Fibroblast of lung (primary cell): ENCODE data around the gene ANKS1B.

Source experiments
- CTCF ChIP-seq, 2 donors: IDR thresholded peaks in 1 of 2; conservative IDR thresholded peaks in 1 of 2; 1 replicate in 1 of 2; 2 replicates in 1 of 2; pipeline ENCODE4 v1.5.1; 2011 to 2012; ENCODE audit warnings: low read length in 2 of 2, control low read depth in 1 of 2, inconsistent platforms in 1 of 2, low read depth in 1 of 2, mild to moderate bottlenecking in 1 of 2
- EZH2 ChIP-seq: IDR thresholded peaks from 2 replicates; pipeline ENCODE4 v1.5.1; 2012; ENCODE audit warnings: low read length, control low read depth, mild to moderate bottlenecking; ENCODE audit errors: missing control alignments

GRCh38 chr12:99121546-99121945 lies 863.2 kb downstream of the ANKS1B start:
- TF ChIP-seq EZH2 (no peak), CTCF (conservative IDR thresholded peaks at IDR 0.05 in 1 of 2, IDR thresholded peaks at IDR 0.05 in 1 of 2; ENCODE audit: low read depth in 1 of 2, low read length in 2 of 2) (no peak)
